NCI-H510A (cell line): ENCODE results near the gene NOL9.
A peak's percentile ranks its signal among the peaks of the same experiment; 100 is the strongest.

Experiments used
- DNase-seq: peaks from one replicate; lab custom pipeline; 2025; lab: John Stamatoyannopoulos, UW

Gene NOL9

GRCh38 chr1:6489383-6489765 is 64.9 kb downstream of the NOL9 start:
- DNase-seq: no peak

DNA sequence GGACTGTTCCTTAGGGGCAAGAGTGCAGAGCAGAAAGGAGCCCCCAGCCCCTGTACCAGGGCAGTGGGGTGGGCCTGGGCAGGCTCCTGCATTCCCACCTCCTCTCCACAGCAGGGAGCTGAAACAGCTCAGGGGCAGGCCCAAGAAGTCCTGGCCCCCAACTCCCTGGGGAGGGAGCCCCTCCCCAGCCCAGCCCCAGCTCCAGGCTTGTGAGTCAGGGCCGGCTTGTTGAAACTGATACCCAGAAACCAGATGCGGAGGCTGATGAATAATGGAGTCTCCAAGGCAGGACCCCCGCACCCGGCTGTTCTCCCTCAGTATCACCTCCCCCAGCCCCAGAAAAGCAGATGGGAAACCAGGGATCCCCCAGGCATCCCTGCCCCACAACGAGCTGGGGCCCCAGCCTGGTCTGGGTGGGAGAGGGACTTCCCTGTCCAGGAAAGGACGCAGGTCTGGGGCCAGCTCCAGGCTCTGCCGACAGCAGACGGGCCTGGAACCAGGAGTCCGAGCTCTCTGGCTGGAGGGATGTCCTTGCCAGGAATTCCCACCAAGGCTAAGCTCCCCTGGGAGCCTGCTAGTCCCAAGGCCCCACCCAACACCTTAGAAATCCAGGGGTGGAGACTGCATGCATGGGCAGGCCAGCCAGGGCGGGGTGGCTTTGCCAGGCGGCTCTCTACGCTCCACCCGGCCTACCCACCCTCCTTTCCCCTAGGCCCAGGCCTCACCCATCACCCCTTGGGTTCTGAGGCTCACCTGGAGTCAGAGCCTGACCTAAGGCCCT is 65.5 kb downstream of the NOL9 start:
- DNase-seq: no peak

DNA sequence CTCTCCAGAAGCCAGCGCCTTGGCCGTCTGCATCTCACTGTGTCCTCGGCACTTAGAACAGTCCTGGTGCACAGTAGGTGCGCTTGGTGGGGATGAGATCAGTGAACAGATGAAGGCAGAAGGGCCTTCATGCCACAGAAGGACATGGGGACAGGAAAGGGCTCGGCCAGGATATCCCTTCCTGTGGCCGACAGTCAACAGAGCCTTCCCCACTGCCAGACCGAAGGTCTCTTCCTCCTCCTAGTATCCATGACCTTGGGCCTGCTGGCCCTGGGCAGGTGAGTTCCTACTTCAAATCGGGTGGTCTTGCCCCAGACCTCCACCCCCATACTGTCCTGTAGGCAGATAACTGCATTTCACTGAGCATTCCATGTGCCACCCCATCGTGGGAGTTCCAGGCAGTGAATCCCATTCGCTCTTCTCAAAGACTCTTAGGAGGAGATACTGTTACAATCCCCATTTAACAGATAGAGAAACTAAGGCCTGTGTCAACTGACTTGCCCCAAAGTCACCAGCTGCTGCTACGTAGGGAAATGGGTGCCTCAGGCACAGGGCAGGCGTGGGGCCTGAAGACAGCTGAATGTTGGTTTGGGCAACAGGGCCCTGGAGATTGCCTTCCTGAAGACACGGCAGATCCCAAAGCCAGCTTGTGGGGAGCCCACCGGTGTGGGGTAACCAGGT is 66.4 kb downstream of the NOL9 start:
- DNase-seq: no peak

DNA sequence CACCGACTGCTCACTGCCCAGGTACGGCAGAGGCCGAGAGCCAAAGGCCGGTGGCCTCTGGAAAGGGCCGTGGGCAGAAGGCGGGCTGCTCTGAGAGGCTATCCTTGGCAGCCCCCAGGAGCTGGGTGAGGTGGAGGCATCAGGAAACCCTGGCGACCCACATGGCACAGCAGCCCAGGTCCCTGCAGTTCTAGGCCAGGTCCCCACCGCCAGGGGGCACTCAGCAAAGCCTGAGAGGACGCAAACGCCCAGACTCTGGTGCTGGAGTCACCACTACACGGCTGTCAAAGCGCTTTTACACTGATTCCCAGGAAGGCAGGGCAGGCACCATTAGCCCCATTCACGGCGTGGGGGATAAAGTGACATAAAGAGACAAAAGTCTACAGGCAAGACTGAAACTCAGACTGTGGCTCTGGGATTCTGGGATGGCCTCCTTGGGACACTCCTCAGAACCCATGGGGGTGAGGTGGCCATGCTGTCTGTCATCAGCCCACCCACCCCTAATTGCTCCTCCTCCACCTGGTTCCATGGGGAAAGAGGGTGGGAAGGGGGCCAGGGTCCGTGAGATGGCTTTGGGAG is 67.8 kb downstream of the NOL9 start:
- peak; percentile 89 for DNase-seq

- DNase-seq: no peak
Measured at GRCh38 chr1:6485168-6486101, 68.9 kb downstream of the NOL9 start.

DNA sequence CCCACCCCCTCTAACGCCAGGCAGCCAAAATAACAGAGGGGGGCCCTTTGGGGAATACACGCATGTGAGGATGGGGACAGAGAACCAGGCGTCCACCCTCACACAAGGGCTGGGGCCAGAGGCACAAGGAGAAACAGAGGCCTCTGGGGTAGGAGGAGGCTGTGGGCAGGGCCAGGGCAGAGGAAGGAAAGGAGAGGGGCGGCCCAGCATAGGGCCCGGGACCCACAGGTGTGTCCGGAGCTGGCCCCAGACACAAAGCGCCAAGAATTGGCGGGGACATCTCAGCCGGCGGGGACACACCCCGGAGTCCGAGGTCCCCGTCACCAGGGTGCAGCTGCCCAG is 69.5 kb downstream of the NOL9 start:
- DNase-seq: no peak

- no peak for DNase-seq
Measured at GRCh38 chr1:6483761-6484117, 70.6 kb downstream of the NOL9 start.

- DNase-seq: peak; percentile 90
Measured at GRCh38 chr1:6483017-6483760, 71.1 kb downstream of the NOL9 start.

GRCh38 chr1:6481820-6482219 is 72.5 kb downstream of the NOL9 start:
- no peak for DNase-seq

- DNase-seq: no peak
Measured at GRCh38 chr1:6477039-6477820, 77.1 kb downstream of the NOL9 start.

DNA sequence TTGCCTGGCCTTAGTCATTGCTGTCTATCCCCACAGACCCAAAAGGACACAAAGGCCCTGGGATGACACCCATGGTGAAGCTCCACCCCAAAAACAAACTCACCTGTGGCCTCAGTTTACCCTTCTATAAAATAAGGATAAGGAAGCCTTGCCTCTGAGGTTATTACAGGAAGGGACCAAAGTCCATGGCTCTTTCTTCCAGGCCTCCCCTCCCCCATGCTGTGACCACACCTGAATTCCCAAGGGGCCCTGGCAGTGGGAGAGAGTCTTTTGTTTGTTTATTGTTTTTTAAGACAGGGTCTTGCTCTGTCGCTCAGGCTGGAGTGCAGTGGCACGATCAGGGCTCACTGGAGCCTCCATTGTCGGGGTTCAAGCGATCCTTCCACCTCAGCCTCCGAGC is 77.8 kb downstream of the NOL9 start:
- DNase-seq: no peak

GRCh38 chr1:6475381-6476133 is 78.8 kb downstream of the NOL9 start:
- DNase-seq: no peak

DNA sequence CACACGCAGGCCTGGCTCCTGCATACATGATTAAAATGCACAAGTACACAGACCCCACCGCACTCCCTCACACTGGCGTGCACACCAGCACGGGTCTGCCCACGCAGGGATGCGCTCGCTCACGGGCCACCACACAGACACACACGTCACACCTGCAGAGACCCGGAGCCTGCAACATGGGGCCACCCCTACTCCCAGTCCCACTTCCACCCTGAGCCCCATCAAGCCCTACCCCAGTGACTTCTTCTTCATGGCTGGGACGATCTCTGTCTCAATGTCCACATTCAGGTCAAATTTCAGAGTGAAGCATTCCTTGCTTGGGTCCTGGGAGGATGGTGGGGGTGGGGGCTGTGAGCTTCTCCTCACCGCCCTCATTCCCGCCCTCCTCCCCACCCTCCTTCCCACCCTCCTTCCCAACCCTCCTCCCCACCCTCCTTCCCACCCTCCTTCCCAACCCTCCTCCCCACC is 79.5 kb downstream of the NOL9 start:
- DNase-seq: no peak

- peak; percentile 96 for DNase-seq
Measured at GRCh38 chr1:6473974-6474814, 80.1 kb downstream of the NOL9 start.

DNA sequence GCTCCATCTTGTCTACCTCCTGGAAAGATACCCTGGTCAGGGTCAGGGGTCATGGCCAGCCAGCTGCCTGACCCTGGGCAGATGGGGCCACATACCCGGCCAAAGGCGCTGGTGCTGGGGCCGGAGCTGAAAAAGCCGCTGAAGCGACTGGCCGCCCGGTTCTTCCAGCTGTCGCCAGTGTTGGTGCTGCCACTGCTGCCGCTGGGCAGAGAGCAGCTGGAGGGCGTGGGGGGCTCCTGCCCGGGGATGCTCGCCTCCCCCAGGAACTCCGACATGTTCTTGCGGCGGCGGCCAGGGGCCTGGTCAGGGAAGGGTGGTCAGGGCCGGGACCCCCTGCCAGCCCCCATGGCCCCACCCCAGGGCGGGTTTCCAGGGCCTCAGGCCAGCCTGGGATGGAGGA is 81.2 kb downstream of the NOL9 start:
- DNase-seq: no peak

GRCh38 chr1:6472391-6472790 is 81.9 kb downstream of the NOL9 start:
- no peak for DNase-seq

DNA sequence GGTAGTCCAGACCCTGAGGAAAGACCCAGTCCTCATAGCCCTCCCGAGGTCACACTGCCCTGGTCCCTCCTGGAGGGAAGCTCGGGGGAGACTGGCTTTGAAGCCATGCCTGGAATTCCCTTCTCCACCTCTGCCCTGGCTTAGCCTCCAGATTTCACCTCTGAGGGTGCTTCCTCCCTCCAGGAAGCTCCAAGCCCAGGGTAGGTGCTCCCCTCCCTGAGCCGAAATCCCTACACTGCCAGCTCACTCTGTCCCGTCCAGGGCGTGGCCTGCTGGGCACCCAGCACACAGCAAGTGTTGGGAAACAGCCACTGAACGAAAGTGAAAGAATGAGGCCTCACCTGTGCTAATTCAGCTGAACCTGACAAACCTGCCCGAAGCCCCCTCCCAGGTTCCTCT is 82.3 kb downstream of the NOL9 start:
- DNase-seq: no peak
